ENCODE data around the gene HAGHL.
"Not testable (repeated sequence)": the region's sequence is repeated elsewhere in the genome, so short reads cannot be mapped to it uniquely, and the experiment has no call there.

HAGHL gene

GRCh38 chr16:770411-770810 is 43.5 kb downstream of the HAGHL start:
- no peak for DNase-seq (ENCODE audit: low read depth in 2 of 2)

GRCh38 chr16:772959-773358 is 46.1 kb downstream of the HAGHL start:
- DNase-seq (ENCODE audit: low read depth in 2 of 2): no peak

GRCh38 chr16:774086-775001 is 47.4 kb downstream of the HAGHL start:
- DNase-seq (ENCODE audit: low read depth in 2 of 2): no peak

GRCh38 chr16:775236-775796 is 48.4 kb downstream of the HAGHL start:
- no peak for DNase-seq (ENCODE audit: low read depth in 2 of 2)

GRCh38 chr16:776298-776697 is 49.4 kb downstream of the HAGHL start:
- DNase-seq (ENCODE audit: low read depth in 2 of 2): not testable (repeated sequence)

- DNase-seq (ENCODE audit: low read depth in 2 of 2): no peak
Observed at GRCh38 chr16:776824-777223, 49.9 kb downstream of the HAGHL start.

- no peak for DNase-seq (ENCODE audit: low read depth in 2 of 2)
Observed at GRCh38 chr16:777826-778225, 50.9 kb downstream of the HAGHL start.

- DNase-seq (ENCODE audit: low read depth in 2 of 2): no peak
Observed at GRCh38 chr16:778447-778846, 51.5 kb downstream of the HAGHL start.

GRCh38 chr16:778909-779527 is 52.1 kb downstream of the HAGHL start:
- no peak for DNase-seq (ENCODE audit: low read depth in 2 of 2)
